Natural killer cell treated with Interleukin-12 subunit alpha and Interleukin-12 subunit beta and Interleukin-15 and Interleukin-18, amount 100 ng/mL, for 72 hours (primary cell): ENCODE results near the gene CHST11. TPM values are rescaled to one million over a fixed set of nuclear protein-coding genes. Genes with fewer than 3 reads are reported as not detected.
A peak's percentile ranks its signal among the peaks of the same experiment; 100 is the strongest.

Experiments used
- ATAC-seq, 2 donors: fragments of 150-1000 bp; cut with Tn5 transposase in 1 of 2; sonication (Bioruptor Pico), chemical (Tn5 transposase) in 1 of 2; 2 replicates each; pipeline ENCODE4 v1.10.0; 2021
- DNase-seq: peaks from one replicate; pipeline ENCODE4 v3.0.0; 2022; ENCODE audit warnings: low spot score
- H3K27ac Mint-ChIP-seq, 2 donors: 1 replicate in 1 of 2; 2 replicates in 1 of 2; pipeline ENCODE4 v1.8.0; 2022; ENCODE audit warnings: mixed read lengths in 2 of 2, mild to moderate bottlenecking in 1 of 2, moderate library complexity in 1 of 2
- H3K27me3 Mint-ChIP-seq, 2 donors: 1 replicate in 1 of 2; 2 replicates in 1 of 2; pipeline ENCODE4 v1.8.0; 2022; ENCODE audit warnings: mixed read lengths in 2 of 2
- H3K36me3 Mint-ChIP-seq: one replicate; pipeline ENCODE4 v1.8.0; 2022; ENCODE audit warnings: mixed read lengths
- H3K4me1 Mint-ChIP-seq, 2 donors: 1 replicate in 1 of 2; 2 replicates in 1 of 2; pipeline ENCODE4 v1.8.0; 2022; ENCODE audit warnings: low read depth in 2 of 2, mixed read lengths in 2 of 2, mild to moderate bottlenecking in 1 of 2
- H3K4me3 Mint-ChIP-seq: one replicate; pipeline ENCODE4 v1.8.0; 2022; ENCODE audit warnings: mixed read lengths
- H3K9me3 Mint-ChIP-seq: 2 replicates; pipeline ENCODE4 v1.8.0; 2022; ENCODE audit warnings: mixed read lengths
- total RNA-seq, 2 donors: library from RNA; stranded (reverse); gene quantifications; one replicate each; pipeline ENCODE4 v1.2.3, GENCODE V29; 2022

CHST11 gene
- total RNA-seq, 2 donors from 2014 or later: 195 to 374 TPM

GRCh38 chr12:104510145-104510872, 53.6 kb downstream of the CHST11 start:
- H3K27me3 Mint-ChIP-seq: no peaks in the 10 kb centered on the region
- H3K9me3 Mint-ChIP-seq: no peaks in the 10 kb centered on the region
- peak overlapping the region; percentile 36 to 69 for H3K27ac Mint-ChIP-seq
- DNase-seq (no peak), ATAC-seq (no peak)
- H3K36me3 Mint-ChIP-seq: peaks cover 12% of the 10 kb centered on the region
- H3K4me3 Mint-ChIP-seq: peak overlapping the region; percentile 68
- peaks cover 81 to 86% of the 10 kb centered on the region in 2 donors for H3K4me1 Mint-ChIP-seq

GRCh38 chr12:104510873-104511440, 54.2 kb downstream of the CHST11 start:
- no peak for ATAC-seq
- no peaks in the 10 kb centered on the region for H3K27me3 Mint-ChIP-seq
- H3K27ac Mint-ChIP-seq: peak overlapping the region; percentile 36 to 69
- H3K36me3 Mint-ChIP-seq: peaks cover 12% of the 10 kb centered on the region
- no peak for DNase-seq
- peak overlapping the region; percentile 68 for H3K4me3 Mint-ChIP-seq
- H3K4me1 Mint-ChIP-seq: peaks cover 80 to 86% of the 10 kb centered on the region in 2 donors
- H3K9me3 Mint-ChIP-seq: no peaks in the 10 kb centered on the region

GRCh38 chr12:104513681-104514080, 56.9 kb downstream of the CHST11 start:
- H3K4me3 Mint-ChIP-seq: no peak overlapping the region
- H3K4me1 Mint-ChIP-seq: peaks cover 82 to 87% of the 10 kb centered on the region in 2 donors
- DNase-seq (no peak), ATAC-seq (no peak)
- H3K9me3 Mint-ChIP-seq: no peaks in the 10 kb centered on the region
- peak overlapping the region; percentile 10 to 82 for H3K27ac Mint-ChIP-seq
- no peaks in the 10 kb centered on the region for H3K27me3 Mint-ChIP-seq
- H3K36me3 Mint-ChIP-seq: peaks cover 5% of the 10 kb centered on the region

- Mint-ChIP-seq H3K4me1 (peaks cover 82 to 87% of the 10 kb centered on the region in 2 donors), H3K27ac (peak overlapping the region; percentile 10 to 90), H3K9me3 (no peaks in the 10 kb centered on the region), H3K36me3 (no peaks in the 10 kb centered on the region), H3K27me3 (no peaks in the 10 kb centered on the region), H3K4me3 (no peak overlapping the region)
- DNase-seq: no peak
- ATAC-seq: no peak
Observed at GRCh38 chr12:104514092-104514810, 57.5 kb downstream of the CHST11 start.

GRCh38 chr12:104515899-104516298, 59.2 kb downstream of the CHST11 start:
- DNase-seq (no peak), ATAC-seq (no peak)
- no peaks in the 10 kb centered on the region for H3K27me3 Mint-ChIP-seq
- H3K9me3 Mint-ChIP-seq: no peaks in the 10 kb centered on the region
- H3K4me1 Mint-ChIP-seq: peaks cover 82 to 87% of the 10 kb centered on the region in 2 donors
- H3K4me3 Mint-ChIP-seq: no peak overlapping the region
- H3K27ac Mint-ChIP-seq: peak overlapping the region; percentile 29 to 90
- no peaks in the 10 kb centered on the region for H3K36me3 Mint-ChIP-seq

GRCh38 chr12:104516821-104517220, 60.1 kb downstream of the CHST11 start:
- H3K27me3 Mint-ChIP-seq: no peaks in the 10 kb centered on the region

GRCh38 chr12:104517880-104518279, 61.1 kb downstream of the CHST11 start:
- no peak overlapping the region for H3K4me3 Mint-ChIP-seq
- ATAC-seq (no peak), DNase-seq (no peak)
- H3K9me3 Mint-ChIP-seq: no peaks in the 10 kb centered on the region
- H3K4me1 Mint-ChIP-seq: peaks cover 83 to 90% of the 10 kb centered on the region in 2 donors
- H3K27ac Mint-ChIP-seq: peak overlapping the region; percentile 26 to 90
- no peaks in the 10 kb centered on the region for H3K27me3 Mint-ChIP-seq
- no peaks in the 10 kb centered on the region for H3K36me3 Mint-ChIP-seq

More at GRCh38 chr12:104516821-104517220, 60.1 kb downstream of the CHST11 start:
- no peaks in the 10 kb centered on the region for H3K36me3 Mint-ChIP-seq
- no peak overlapping the region for H3K4me3 Mint-ChIP-seq
- H3K4me1 Mint-ChIP-seq: peaks cover 82 to 89% of the 10 kb centered on the region in 2 donors
- ATAC-seq (no peak), DNase-seq (no peak)
- H3K9me3 Mint-ChIP-seq: no peaks in the 10 kb centered on the region
- H3K27ac Mint-ChIP-seq: peak overlapping the region; percentile 41 to 90

- Mint-ChIP-seq H3K27ac (peak overlapping the region; percentile 73 to 90), H3K9me3 (no peaks in the 10 kb centered on the region), H3K4me1 (peaks cover 87 to 96% of the 10 kb centered on the region in 2 donors), H3K27me3 (no peaks in the 10 kb centered on the region), H3K36me3 (no peaks in the 10 kb centered on the region), H3K4me3 (peak overlapping the region; percentile 82)
- no peak for DNase-seq
- ATAC-seq: peak; percentile 69 to 85
Observed at GRCh38 chr12:104519190-104520019, 62.7 kb downstream of the CHST11 start.

- Mint-ChIP-seq H3K27ac (peak overlapping the region; percentile 73 to 90), H3K27me3 (no peaks in the 10 kb centered on the region), H3K4me3 (peak overlapping the region; percentile 82), H3K4me1 (peaks cover 85 to 94% of the 10 kb centered on the region in 2 donors), H3K36me3 (no peaks in the 10 kb centered on the region), H3K9me3 (no peaks in the 10 kb centered on the region)
- ATAC-seq: peak; percentile 13 to 17
- DNase-seq: no peak
Observed at GRCh38 chr12:104520242-104520900, 63.6 kb downstream of the CHST11 start.

- ATAC-seq (no peak), DNase-seq (no peak)
- Mint-ChIP-seq H3K4me3 (no peak overlapping the region), H3K4me1 (peaks cover 85 to 92% of the 10 kb centered on the region in 2 donors), H3K27ac (peak overlapping the region in 1 of 2 donors; percentile 29), H3K27me3 (no peaks in the 10 kb centered on the region), H3K9me3 (no peaks in the 10 kb centered on the region), H3K36me3 (no peaks in the 10 kb centered on the region)
Observed at GRCh38 chr12:104521731-104522130, 65.0 kb downstream of the CHST11 start.

- H3K27me3 Mint-ChIP-seq: no peaks in the 10 kb centered on the region
- H3K36me3 Mint-ChIP-seq: peaks cover 8% of the 10 kb centered on the region
- ATAC-seq: no peak
- H3K27ac Mint-ChIP-seq: peak overlapping the region; percentile 60 to 81
- H3K4me3 Mint-ChIP-seq: peak overlapping the region; percentile 30
- peaks cover 83 to 90% of the 10 kb centered on the region in 2 donors for H3K4me1 Mint-ChIP-seq
- DNase-seq: no peak
- no peaks in the 10 kb centered on the region for H3K9me3 Mint-ChIP-seq
Observed at GRCh38 chr12:104522985-104523722, 66.4 kb downstream of the CHST11 start.

GRCh38 chr12:104524034-104524832, 67.5 kb downstream of the CHST11 start:
- no peaks in the 10 kb centered on the region for H3K27me3 Mint-ChIP-seq
- no peak for ATAC-seq
- peak overlapping the region; percentile 60 to 81 for H3K27ac Mint-ChIP-seq
- H3K4me1 Mint-ChIP-seq: peaks cover 85 to 90% of the 10 kb centered on the region in 2 donors
- DNase-seq: no peak
- H3K36me3 Mint-ChIP-seq: peaks cover 11% of the 10 kb centered on the region
- H3K4me3 Mint-ChIP-seq: peak overlapping the region; percentile 57
- H3K9me3 Mint-ChIP-seq: no peaks in the 10 kb centered on the region
